H9 (cell line): ENCODE measurements around the gene AP2A2. TPM values are rescaled to one million over a fixed set of nuclear protein-coding genes. Genes with fewer than 3 reads are reported as not detected.

Experiments
- DNase-seq: peaks from one replicate; pipeline ENCODE4 v3.0.0-alpha.2; 2017
- H2AFZ ChIP-seq: one replicate; pipeline ENCODE4 v1.6.1; 2013; ENCODE audit warnings: mild to moderate bottlenecking, low read length, control low read depth, moderate library complexity
- H2AK5ac ChIP-seq: 2 replicates; pipeline ENCODE4 v1.6.1; 2013; ENCODE audit warnings: low read length, control low read depth, mixed read lengths; ENCODE audit not compliant: insufficient read length
- H2BK120ac ChIP-seq: one replicate; pipeline ENCODE4 v1.6.1; 2013; ENCODE audit warnings: low read depth, mild to moderate bottlenecking, low read length, control low read depth, inconsistent platforms; ENCODE audit not compliant: poor library complexity, severe bottlenecking
- H2BK12ac ChIP-seq: 2 replicates; pipeline ENCODE4 v1.6.1; 2013; ENCODE audit warnings: low read length, control low read depth, mixed read lengths, low read depth; ENCODE audit not compliant: insufficient read length
- H2BK15ac ChIP-seq: 2 replicates; pipeline ENCODE4 v1.6.1; 2013; ENCODE audit warnings: low read depth, low read length, control low read depth
- H2BK20ac ChIP-seq: one replicate; pipeline ENCODE4 v1.6.1; 2013; ENCODE audit warnings: low read depth, mild to moderate bottlenecking, low read length, control low read depth, inconsistent platforms; ENCODE audit not compliant: poor library complexity, severe bottlenecking
- H2BK5ac ChIP-seq: 2 replicates; pipeline ENCODE4 v1.6.1; 2013; ENCODE audit warnings: low read length, control low read depth, mixed read lengths; ENCODE audit not compliant: insufficient read length
- H3K14ac ChIP-seq: 2 replicates; pipeline ENCODE4 v1.6.1; 2013; ENCODE audit warnings: low read length, control low read depth; ENCODE audit not compliant: insufficient read depth
- H3K18ac ChIP-seq: 2 replicates; pipeline ENCODE4 v1.6.1; 2013; ENCODE audit warnings: low read depth, mild to moderate bottlenecking, mixed read lengths, low read length, control low read depth; ENCODE audit not compliant: insufficient read length
- H3K23ac ChIP-seq: 2 replicates; pipeline ENCODE4 v1.6.1; 2013; ENCODE audit warnings: low read length, control low read depth, mixed read lengths, low read depth; ENCODE audit not compliant: insufficient read length
- H3K23me2 ChIP-seq: 2 replicates; pipeline ENCODE4 v1.6.1; 2013; ENCODE audit warnings: low read depth, mild to moderate bottlenecking, mixed read lengths, low read length, control low read depth; ENCODE audit not compliant: insufficient read length, poor library complexity, severe bottlenecking
- H3K27ac ChIP-seq: 2 replicates; pipeline ENCODE4 v1.5.1; 2013; ENCODE audit warnings: low read length, control low read depth, mixed read lengths, low read depth; ENCODE audit not compliant: insufficient read length
- H3K27me3 ChIP-seq: 2 replicates; pipeline ENCODE4 v1.6.1; 2013; ENCODE audit warnings: low read length, control low read depth, inconsistent platforms; ENCODE audit not compliant: insufficient read depth
- H3K4ac ChIP-seq: 2 replicates; pipeline ENCODE4 v1.6.1; 2013; ENCODE audit warnings: low read depth, mild to moderate bottlenecking, control low read depth, inconsistent platforms, low read length, moderate library complexity
- H3K4me1 ChIP-seq: 2 replicates; pipeline ENCODE4 v1.6.1; 2013; ENCODE audit warnings: low read length, control low read depth, inconsistent platforms; ENCODE audit not compliant: insufficient read depth
- H3K4me2 ChIP-seq: 2 replicates; pipeline ENCODE4 v1.6.1; 2013; ENCODE audit warnings: low read length, control low read depth, mixed read lengths; ENCODE audit not compliant: insufficient read length, insufficient read depth
- H3K56ac ChIP-seq: 2 replicates; pipeline ENCODE4 v1.6.1; 2013; ENCODE audit warnings: low read depth, mild to moderate bottlenecking, mixed read lengths, low read length, control low read depth; ENCODE audit not compliant: insufficient read length
- H3K79me1 ChIP-seq: 2 replicates; pipeline ENCODE4 v1.6.1; 2013; ENCODE audit warnings: low read depth, mild to moderate bottlenecking, moderate library complexity, low read length, control low read depth, inconsistent platforms; ENCODE audit not compliant: insufficient read depth, poor library complexity, severe bottlenecking
- H3K79me2 ChIP-seq: 2 replicates; pipeline ENCODE4 v1.6.1; 2013; ENCODE audit warnings: low read length, control low read depth, inconsistent platforms; ENCODE audit not compliant: insufficient read depth
- H3K9ac ChIP-seq: 2 replicates; pipeline ENCODE4 v1.6.1; 2013; ENCODE audit warnings: low read length, control low read depth, mixed read lengths; ENCODE audit not compliant: insufficient read length; ENCODE audit errors: extremely low read depth
- H3K9me3 ChIP-seq: one replicate; pipeline ENCODE4 v1.6.1; 2013; ENCODE audit warnings: low read depth, low read length, inconsistent platforms; ENCODE audit not compliant: control insufficient read depth
- H3T11ph ChIP-seq: one replicate; pipeline ENCODE4 v1.6.1; 2013; ENCODE audit warnings: mild to moderate bottlenecking, low read length, control low read depth, inconsistent platforms
- H4K20me1 ChIP-seq: one replicate; pipeline ENCODE4 v1.6.1; 2013; ENCODE audit not compliant: control insufficient read depth, insufficient read length, insufficient read depth
- H4K5ac ChIP-seq: 2 replicates; pipeline ENCODE4 v1.6.1; 2013; ENCODE audit warnings: low read depth, mild to moderate bottlenecking, mixed read lengths, low read length, control low read depth; ENCODE audit not compliant: insufficient read length
- H4K8ac ChIP-seq: replicated peaks from 2 replicates; pipeline ENCODE4 v1.6.1; 2013; ENCODE audit warnings: low read length, control low read depth, mixed read lengths, low read depth; ENCODE audit not compliant: insufficient read length
- H4K91ac ChIP-seq: 2 replicates; pipeline ENCODE4 v1.6.1; 2013; ENCODE audit warnings: low read depth, mild to moderate bottlenecking, moderate library complexity, mixed read lengths, low read length, control low read depth; ENCODE audit not compliant: insufficient read length
- H3K27ac Mint-ChIP-seq, 3 experiments: 2 replicates in 2 of 3; 3 replicates in 1 of 3; pipeline ENCODE4 v1.8.0; 2020 to 2021; ENCODE audit warnings: mixed read lengths in 3 of 3, mild to moderate bottlenecking in 1 of 3, moderate library complexity in 1 of 3
- H3K27me3 Mint-ChIP-seq: 2 replicates; pipeline ENCODE4 v1.8.0; 2021; ENCODE audit warnings: low read depth, mild to moderate bottlenecking, moderate library complexity, mixed read lengths
- H3K36me3 Mint-ChIP-seq, 3 experiments: 2 replicates in 2 of 3; 3 replicates in 1 of 3; pipeline ENCODE4 v1.8.0; 2020 to 2021; ENCODE audit warnings: low read depth in 3 of 3, mixed read lengths in 3 of 3; ENCODE audit not compliant: insufficient read depth in 1 of 3
- H3K4me1 Mint-ChIP-seq, 2 experiments: 2 replicates each; pipeline ENCODE4 v1.8.0; 2020; ENCODE audit warnings: mixed read lengths in 2 of 2
- H3K4me3 Mint-ChIP-seq, 2 experiments: 2 replicates in 1 of 2; 3 replicates in 1 of 2; pipeline ENCODE4 v1.8.0; 2020 to 2021; ENCODE audit warnings: mild to moderate bottlenecking in 2 of 2, mixed read lengths in 2 of 2, moderate library complexity in 1 of 2
- H3K9me3 Mint-ChIP-seq, 2 experiments: 2 replicates in 1 of 2; 3 replicates in 1 of 2; pipeline ENCODE4 v1.8.0; 2020; ENCODE audit warnings: mild to moderate bottlenecking in 2 of 2, mixed read lengths in 2 of 2, moderate library complexity in 1 of 2
- WGBS: extraction: QIAGEN DNeasy Blood & Tissue Kit; methylation state at CpG from one replicate; pipeline ENCODE4 v1.1.7; 2013; ENCODE audit warnings: missing lambda C conversion rate, low lambda C conversion rate, mixed read lengths; ENCODE audit not compliant: insufficient read length; ENCODE audit errors: extremely low coverage; 5-methylcytosine and 5-hydroxymethylcytosine counted together
- total RNA-seq: library from RNA; stranded (reverse); gene quantifications from 2 replicates; pipeline ENCODE4 v1.2.1, GENCODE V29; 2021
- TF ChIP-seq, protein P1 (sequence below): fragments of 200-600 bp; sonication (generic); conservative IDR thresholded peaks from 3 replicates; pipeline ENCODE4 v1.8.0; 2021; ENCODE audit warnings: antibody characterized with exemption, mild to moderate bottlenecking

The AP2A2 gene
- total RNA-seq, 1 experiment from 2014 or later: 53.7 TPM

DNA sequence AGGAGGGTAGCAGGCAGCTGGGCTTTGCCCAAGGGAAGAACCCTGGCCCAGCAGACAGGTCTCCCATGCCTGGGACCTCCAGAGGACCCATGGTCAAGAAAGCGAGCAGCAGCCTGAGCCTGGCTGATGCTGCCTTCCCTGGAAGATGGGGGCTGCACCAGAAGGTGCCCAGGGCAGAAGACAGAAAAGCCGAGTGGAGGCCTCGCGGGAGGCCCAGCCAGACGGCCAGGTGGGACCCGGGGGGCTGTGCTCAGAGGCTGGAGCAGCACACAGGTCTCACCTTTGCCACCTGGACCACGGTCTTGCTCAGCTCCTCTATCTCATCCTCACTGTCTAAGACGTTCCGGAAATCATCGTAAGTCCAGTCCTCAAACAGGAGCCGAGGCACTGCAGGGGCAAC is 25.9 kb upstream of the AP2A2 start:
- Histone ChIP-seq H3K9me3 (no peaks in the 10 kb centered on the region), H4K91ac (no peak overlapping the region), H3K23me2 (no peaks in the 10 kb centered on the region), H2BK12ac (no peak overlapping the region), H4K20me1 (no peaks in the 10 kb centered on the region), H4K5ac (no peak overlapping the region), H2BK5ac (no peak overlapping the region), H2AFZ (no peak overlapping the region), H2BK120ac (no peak overlapping the region), H3K18ac (no peak overlapping the region), H3K4me2 (no peak overlapping the region), H3K27ac (no peak overlapping the region), H3K14ac (no peak overlapping the region), H2AK5ac (no peak overlapping the region), H3K79me1 (no peaks in the 10 kb centered on the region), H4K8ac (no peak overlapping the region), H3K23ac (no peak overlapping the region), H3K4me1 (no peaks in the 10 kb centered on the region), H3K27me3 (no peaks in the 10 kb centered on the region), H3K9ac (no peak overlapping the region), H2BK20ac (no peak overlapping the region), H3K4ac (no peak overlapping the region), H3T11ph (no peak overlapping the region), H2BK15ac (no peak overlapping the region), H3K79me2 (no peaks in the 10 kb centered on the region), H3K56ac (no peak overlapping the region)
- no peaks in the 10 kb centered on the region for H3K9me3 Mint-ChIP-seq
- no peaks in the 10 kb centered on the region for H3K4me1 Mint-ChIP-seq
- H3K27ac Mint-ChIP-seq: no peak overlapping the region
- peaks cover 31 to 63% (median 51%) of the 10 kb centered on the region in 3 experiments; a peak in 6 of 7 replicates for H3K36me3 Mint-ChIP-seq
- H3K27me3 Mint-ChIP-seq: no peaks in the 10 kb centered on the region
- DNase-seq: no peak
- no peak overlapping the region for H3K4me3 Mint-ChIP-seq
- WGBS: no CpG with 5 or more reads among the region's 11 CpGs
- TF ChIP-seq, protein P1, sequence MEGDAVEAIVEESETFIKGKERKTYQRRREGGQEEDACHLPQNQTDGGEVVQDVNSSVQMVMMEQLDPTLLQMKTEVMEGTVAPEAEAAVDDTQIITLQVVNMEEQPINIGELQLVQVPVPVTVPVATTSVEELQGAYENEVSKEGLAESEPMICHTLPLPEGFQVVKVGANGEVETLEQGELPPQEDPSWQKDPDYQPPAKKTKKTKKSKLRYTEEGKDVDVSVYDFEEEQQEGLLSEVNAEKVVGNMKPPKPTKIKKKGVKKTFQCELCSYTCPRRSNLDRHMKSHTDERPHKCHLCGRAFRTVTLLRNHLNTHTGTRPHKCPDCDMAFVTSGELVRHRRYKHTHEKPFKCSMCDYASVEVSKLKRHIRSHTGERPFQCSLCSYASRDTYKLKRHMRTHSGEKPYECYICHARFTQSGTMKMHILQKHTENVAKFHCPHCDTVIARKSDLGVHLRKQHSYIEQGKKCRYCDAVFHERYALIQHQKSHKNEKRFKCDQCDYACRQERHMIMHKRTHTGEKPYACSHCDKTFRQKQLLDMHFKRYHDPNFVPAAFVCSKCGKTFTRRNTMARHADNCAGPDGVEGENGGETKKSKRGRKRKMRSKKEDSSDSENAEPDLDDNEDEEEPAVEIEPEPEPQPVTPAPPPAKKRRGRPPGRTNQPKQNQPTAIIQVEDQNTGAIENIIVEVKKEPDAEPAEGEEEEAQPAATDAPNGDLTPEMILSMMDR: no peak
